Cortex of kidney (tissue), 1 donor: Measurements from ENCODE around the gene FCRLB.
"Not testable (repeated sequence)": the region's sequence is repeated elsewhere in the genome, so short reads cannot be mapped to it uniquely, and the experiment has no call there.

ENCODE experiments used
- DNase-seq: peaks from one replicate; lab custom pipeline; 2025; lab: John Stamatoyannopoulos, UW

The FCRLB gene

DNA sequence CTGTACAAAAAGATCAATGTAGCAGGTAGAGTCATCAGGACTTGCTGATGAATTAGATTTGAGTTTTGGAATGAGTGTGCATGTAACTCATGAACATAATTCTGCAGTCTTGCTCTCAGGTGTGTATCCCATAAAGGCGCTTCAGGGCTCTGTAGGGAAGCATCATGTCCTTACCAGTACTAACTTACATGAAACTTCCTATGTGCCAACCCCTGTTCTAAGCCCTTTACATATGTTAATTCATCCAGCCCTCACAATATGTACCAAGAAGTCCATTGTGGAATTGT, 2.1 kb upstream of the FCRLB start:
- DNase-seq = no peak

DNA sequence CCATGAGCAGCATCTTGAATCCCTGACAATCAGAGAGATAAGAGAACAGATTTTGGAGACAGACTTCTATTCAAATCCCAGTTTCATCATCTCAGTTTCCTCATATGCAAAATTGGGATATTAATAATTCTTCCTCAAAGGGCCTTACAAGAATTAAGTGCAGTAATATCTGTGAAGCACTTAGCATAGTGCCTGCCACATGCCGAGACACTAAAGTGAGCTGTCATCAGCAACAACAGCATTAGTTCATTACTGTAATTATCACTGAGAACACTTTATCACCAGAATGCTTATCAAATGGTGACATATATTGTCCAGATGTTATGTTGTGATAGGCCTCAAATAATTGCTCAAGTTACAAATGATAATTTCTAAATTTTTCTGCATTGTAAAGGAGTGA, 922 bp upstream of the FCRLB start:
- no peak for DNase-seq

DNA sequence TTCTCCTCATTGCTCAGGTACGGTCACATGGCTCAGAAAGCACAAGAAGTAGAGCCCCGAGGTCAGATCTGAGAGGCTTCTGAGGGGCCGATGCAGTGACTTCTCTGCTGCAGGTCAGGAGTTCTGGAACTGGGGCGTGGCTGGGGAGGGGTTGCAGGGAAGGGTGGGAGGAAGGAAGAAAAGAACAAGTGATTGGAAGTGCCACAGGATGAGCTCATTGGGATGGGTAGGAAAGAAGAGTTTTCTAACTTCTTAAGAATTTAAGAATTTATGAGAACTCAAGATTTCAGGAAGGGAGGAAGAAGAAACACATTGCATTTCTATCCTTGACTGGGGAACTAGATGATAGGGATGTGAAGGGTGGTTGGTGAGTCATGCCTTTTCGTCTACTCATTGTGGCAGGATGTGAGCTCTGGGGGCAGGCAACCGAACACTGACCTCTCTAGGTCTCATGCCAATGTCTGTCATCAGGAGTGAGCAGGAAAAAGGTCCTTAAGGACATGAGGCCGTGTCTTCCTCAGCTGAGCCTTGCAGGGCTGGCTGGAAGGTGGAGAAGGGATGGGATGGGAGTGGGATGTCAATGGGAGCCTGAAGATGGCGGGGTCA, 497 bp downstream of the FCRLB start:
- DNase-seq = no peak

DNA sequence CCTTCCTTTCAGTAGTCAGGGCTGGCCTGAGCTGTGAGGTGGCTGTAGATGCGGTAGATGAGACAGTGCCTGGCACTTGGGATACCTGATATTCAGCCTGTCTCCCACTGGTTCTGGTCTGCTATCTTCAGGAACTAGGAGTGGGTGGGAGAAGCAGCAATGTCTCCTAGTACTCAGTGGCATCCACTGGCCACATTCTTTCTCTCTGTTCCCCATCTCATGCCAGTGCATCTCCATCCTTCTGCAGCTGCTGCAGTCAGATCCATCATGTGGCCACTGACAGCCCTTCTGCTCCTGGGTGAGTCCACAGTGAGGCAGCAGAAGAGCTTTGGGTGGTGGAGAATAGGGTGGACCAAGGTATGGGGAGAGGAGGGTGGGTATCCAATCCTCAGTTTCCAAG, 1.1 kb downstream of the FCRLB start:
- DNase-seq = no peak

DNA sequence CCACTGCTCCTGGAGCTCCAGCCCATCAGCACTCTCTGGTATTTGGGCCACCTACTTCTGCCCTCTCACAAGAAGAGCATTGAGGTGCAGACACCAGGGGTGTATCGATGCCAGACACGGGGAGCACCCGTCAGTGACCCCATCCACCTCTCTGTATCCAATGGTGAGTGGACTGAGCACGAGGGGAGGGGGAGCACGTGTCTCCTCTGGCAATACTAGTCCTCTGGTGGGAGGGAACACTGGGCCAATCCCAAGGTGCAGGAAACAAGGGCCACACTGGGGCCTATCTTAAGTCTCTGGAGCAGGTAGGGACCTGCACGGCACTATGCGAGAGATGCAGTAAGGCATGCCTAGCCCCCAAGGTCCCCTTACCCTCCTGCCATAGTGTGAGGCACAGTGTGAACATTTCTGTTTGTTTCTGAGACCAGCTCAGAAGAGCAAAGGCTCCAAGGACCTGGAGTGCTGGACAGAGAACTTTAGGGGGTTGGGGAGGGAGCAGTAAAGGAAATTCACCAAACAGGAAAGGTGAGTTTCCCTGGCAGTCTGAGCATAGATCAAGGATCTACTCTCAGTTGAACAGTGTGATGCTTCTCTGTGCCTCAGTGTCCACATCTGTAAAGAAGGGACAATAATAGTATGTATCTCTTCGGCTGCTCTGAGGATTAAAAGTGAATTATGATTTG, 2.3 kb downstream of the FCRLB start:
- no peak for DNase-seq

DNA sequence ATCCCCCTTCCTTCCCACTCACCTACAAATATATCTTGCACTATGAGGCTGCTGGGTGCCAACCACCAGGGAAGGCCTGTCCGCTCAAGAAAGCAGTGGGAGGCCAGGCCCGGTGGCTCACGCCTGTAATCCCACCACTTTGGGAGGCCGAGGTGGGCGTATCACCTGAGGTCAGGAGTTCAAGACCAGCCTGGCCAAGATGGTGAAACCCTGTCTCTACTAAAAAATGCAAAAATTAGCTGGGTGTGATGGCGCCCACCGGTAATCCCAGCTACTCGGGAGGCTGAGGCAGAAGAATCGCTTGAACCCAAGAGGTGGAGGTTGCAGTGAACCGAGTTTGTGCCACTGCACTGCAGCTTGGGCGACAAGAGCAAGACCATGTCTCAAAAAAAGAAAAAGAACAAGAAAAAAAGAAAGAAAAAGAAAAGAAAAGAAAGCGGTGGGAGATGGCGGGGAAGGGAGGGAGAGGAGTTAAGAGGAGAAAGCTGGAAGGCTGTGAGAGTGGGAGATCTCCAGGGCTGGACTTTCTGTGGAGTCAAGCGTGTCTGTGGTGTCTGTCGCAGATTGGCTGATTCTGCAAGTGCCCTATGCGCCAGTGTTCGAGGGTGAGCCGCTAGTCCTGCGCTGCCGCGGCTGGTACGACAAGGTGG, 4.0 kb downstream of the FCRLB start:
- DNase-seq = not testable (repeated sequence)

DNA sequence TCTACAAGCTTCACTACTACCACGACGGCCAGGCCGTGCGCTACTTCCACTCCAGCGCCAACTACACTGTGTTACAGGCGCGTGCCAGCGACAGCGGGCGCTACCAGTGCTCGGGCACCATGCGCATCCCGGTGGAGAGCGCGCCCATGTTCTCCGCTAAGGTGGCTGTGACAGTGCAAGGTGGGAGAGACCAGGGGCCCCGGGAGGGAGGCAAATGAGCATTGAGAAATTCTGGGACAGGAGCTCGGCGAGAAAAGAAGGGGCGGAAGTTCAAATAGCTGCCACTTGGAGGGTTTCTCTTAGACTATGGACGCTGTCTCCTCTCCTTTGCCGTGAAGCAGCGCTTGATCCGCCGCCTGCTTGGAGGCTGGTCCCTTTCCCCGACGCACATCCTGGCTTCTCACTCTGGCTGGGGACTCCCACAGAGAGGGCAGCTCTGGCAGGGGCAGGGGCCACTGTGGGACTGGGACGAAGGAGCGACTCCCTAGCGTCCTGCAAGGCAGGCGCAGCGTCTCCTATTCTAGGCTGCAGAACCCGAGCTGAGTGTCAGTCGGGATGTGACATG, 4.6 kb downstream of the FCRLB start:
- DNase-seq = no peak

DNA sequence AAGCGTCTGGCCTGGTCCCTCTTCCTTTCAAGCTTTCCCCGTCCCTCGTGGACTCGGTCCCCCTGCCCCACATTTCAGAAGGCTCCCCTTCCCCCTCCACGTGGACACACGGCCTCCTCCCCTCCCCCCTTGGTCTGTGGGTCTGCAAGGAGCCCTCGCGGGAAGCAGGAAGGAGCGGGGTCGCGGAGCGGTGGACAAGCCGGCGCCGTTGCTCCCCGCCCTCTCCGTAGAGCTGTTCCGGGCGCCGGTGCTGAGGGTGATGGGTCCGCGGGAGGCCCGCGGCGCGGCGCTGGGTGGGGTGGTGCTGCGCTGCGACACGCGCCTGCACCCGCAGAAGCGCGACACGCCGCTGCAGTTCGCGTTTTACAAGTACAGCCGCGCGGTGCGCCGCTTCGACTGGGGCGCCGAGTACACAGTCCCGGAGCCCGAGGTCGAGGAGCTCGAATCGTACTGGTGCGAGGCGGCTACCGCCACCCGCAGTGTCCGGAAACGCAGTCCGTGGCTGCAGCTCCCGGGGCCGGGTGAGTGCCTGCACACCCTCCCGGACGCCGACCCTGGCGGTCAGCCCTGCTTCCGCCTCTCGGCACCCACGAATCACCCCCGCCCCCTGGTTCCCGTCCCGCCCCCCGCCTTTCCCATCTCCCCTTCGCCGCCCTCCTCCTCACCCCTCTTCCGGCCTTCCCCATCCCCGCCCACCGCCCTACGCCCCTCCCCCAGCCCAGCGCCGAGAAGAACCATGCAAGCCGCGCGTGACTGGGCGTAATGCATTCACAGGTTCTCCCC, 5.3 kb downstream of the FCRLB start:
- peak; percentile 36 for DNase-seq

DNA sequence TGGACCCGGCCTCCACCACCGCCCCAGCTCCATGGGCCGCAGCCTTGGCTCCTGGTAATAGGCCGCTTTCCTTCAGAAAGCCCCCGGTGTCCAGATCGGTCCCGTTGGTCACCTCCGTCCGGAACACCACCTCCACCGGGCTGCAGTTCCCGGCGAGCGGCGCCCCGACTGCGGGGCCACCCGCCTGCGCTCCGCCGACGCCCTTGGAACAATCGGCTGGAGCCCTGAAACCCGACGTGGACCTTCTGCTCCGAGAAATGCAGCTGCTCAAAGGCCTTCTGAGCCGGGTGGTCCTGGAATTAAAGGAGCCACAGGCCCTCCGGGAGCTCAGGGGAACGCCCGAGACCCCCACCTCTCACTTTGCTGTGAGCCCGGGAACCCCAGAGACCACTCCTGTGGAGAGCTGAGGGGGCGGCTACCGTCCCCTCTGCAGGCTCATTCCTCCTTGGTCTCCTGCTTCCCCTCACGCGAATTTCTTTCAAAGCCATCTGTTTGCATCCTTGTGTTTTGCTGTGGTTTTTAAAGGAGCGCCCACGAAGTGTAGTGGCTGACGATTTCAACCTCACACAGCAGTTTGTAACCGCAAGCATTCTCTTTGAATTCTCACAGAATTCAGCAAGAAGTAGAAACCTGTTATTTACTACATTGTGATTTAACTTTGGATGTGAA, 6.0 kb downstream of the FCRLB start:
- DNase-seq = no peak

DNA sequence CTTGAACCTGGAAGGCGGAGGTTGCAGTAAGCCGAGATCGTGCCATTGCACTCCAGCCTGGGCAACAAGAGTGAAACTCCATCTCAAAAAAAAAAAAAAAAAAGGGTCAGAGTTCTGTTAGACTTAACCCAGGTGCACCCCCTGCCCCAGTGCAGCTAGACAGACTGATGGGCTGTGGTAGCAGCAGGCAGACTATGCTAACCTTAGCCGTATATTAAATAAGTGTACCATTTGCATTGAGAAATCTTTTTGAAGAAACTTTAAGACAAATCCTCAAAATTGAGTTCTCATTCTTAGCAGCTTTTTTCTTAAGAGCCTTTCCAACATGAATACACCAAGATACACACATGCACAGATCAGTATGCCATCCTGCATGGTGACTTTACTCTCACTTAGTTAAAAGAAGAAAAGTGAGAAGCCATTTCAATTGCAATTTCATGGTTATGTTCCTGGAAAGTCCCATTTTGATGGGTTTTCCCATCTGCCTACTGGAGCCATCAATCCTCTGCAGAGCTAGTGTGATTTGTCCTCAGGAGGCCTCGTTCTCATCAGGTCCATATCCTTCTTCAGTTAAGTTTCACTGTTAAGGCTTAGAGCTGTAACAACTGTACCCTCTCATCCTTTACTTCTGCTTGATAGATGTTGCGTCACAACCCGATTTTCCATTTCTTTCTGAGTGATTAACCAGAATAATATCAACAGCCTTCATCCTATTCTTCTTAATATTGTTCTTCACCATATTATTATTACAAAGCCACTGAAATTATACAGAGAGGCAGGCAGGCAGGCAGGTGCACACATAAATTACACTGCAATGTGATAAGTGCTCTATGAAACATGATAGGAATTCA, 7.3 kb downstream of the FCRLB start:
- DNase-seq = no peak

DNA sequence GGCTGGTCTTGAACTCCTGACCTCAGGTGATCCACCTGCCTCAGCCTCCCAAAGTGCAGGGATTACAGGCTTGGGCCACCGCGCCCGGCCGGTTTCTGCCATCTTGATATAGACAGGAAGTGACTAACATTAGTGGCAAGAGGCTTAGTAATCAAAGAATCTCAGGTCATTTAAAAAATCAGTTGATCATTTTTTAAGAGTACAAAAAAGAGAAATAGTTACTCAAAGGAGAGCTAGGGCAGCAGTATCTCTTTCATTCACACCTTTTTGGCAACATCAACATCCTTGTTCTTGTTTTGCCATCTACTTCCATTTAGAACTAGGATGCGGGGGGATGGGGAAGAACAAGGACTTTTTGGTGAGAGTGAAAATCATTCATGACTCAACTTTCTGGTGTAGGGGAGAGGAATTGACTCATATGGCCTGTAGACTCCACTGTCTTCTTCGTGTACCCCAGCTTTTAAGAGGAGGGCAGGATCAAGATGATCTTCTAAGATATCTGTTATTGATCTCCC, 8.8 kb downstream of the FCRLB start:
- no peak for DNase-seq

DNA sequence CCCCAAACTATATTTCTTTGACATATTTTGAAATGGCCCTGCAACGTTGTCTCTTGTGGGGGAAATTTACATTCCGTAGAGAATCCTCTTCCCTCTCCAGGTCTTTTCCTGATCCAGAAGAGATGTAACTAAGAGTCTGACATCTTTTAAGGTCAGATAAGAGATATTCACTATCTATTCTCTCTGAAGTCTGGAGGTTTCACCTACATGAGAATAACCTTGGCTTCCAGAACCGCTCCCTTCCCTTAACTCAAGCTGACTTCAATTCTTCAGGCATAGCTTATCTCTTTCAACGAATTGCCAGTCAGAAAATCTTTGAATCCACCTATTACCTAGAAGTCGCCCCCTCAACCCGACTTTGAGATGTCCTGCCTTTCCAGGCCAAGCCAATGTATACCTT, 9.9 kb downstream of the FCRLB start:
- DNase-seq = no peak

DNA sequence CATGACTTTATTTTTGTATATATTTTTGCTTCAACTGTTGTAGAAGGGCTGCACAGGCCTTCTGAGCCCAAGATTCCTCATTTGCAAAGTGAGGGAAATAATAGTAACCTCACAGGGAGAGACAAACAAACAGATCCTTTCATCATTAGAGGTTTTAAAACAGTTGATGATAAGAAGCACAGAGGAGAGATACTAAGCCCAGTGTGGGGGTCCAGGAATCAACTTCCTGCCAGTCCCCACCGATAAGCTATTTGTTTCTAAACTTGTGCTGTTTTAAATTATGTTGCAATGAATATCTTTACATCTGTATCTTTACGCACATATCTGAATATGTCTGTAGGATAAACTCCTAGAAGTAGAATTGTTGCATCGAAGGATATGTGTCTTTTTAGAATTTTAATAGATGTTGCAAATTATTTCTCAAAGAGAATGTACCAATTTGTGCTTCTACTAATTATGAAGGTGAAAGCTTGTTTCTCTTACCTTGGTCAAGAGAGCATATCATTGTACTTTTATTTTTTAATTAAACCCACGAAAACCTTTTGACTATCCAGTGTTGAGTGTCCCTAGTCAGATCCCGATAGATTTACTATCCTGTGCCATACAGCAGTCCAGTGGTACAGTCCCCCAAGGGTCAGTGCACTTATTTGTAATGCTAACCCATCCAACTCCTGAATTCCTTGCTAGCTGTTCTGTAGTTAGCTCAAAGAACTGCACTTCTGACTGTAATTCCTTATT, 10.8 kb downstream of the FCRLB start:
- DNase-seq = no peak

DNA sequence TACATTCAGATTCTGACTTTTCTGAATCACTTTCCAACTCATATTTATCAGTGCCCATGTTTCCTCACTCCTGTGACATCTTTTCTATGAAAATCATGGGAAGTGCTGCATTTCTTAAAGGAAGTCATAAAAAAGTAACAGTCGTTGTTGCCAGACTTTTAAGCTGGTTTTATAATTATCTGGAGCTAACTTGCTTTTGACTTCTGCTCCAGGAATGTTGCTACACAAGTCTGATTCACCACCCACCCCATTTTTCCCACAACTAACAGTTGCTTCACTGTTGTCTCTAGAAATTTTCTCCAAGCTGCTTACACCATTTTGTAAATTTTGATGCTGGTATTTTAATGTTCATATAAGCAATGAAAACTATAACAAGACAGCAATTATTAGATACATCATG, 12.2 kb downstream of the FCRLB start:
- DNase-seq = no peak

DNA sequence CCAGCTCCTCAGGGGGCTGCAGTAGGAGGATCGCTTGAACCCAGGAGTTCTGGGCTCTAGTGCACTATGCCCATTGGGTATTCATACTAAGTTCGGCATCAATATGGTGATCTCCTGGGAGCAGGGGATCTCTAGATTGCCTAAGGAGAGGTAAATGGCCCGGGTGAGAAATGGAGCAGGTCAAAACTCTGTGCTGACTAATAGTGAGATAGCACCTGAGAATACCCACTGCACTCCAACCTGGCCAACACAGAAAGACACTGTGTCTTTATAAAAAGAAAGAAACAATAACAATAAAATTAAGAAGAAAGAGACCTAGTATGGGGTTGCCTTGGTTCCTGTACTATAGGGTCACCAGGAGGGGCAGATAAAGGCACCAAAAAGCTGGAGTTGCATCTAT, 14.5 kb downstream of the FCRLB start:
- no peak for DNase-seq

DNA sequence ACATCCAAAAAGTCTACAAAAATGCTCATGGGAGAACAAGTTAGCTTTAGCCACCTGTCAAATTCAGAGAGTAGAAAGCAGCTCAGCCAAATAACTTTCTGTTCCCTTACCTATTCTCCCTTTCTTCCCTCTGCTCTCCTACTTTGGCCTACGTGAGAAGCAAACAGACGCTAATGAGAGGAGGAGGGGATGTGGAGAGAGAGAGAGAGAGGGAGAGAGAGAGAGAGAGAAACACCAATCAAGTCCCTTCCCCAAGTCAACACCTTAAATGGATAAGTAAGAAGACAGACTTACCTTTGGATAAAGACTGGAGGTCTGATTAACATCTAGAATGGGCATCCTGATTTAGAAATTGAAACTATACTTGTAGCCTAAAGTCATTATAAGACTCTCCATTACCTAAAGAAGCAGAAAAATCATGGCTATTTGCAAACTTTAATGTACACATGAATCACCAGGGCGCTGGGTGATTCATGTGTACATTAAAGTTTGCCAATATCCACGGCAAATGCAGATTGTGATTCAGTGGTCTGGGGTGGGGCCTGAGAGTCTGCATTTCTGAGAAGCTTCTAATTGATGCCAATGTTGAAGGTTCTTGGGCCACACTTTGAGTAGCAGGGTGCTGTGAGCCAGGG, 15.1 kb downstream of the FCRLB start:
- DNase-seq = no peak

DNA sequence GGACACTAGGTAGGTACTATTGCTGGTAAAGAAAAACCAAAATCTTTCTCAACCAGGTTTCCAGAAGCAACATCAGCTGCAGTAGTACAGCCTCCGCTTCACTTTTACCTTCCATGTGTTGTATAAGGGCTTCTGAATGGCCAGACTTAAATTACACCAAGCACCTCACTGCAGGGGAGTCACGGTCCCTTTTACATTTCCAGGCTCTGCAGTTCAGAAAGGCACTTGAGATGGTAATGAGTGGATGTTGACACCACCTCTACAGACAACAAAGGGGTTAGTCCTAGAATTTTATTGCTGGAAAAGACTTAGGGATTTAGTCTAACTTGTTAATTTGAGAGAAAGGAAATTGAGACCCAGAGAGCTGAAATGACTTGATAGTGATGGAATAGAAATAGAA, 16.3 kb downstream of the FCRLB start:
- no peak for DNase-seq

DNA sequence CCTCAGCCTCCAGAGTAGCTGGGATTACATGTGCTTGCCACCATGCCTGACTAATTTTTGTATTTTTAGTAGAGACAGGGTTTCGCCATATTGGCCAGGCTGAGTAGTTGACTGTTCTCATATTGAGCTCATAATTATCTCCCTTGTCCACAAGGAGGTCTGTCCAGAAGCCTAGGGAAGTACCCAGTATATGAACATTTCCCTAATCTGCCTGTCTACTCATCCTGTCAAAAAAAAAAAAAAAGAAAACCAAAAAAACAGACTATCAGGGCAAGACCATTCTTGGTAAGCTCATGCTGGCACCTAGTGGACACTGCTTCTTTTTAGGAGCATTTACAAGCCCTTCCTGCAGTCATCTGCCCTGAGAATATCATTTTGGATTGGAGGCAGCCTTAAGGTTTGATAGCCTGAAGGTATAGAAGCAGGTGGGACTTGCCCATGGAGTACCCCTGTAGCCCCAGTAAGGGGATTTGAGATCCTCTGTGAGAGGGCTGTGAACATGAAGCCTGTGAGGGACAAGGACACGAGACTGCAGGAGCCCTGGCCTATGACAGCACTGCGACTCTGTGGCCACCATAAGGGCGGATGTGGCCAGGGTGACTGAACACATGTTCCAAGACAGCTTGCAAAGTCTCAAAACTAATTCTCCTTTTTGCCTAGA, 17.4 kb downstream of the FCRLB start:
- DNase-seq = no peak

DNA sequence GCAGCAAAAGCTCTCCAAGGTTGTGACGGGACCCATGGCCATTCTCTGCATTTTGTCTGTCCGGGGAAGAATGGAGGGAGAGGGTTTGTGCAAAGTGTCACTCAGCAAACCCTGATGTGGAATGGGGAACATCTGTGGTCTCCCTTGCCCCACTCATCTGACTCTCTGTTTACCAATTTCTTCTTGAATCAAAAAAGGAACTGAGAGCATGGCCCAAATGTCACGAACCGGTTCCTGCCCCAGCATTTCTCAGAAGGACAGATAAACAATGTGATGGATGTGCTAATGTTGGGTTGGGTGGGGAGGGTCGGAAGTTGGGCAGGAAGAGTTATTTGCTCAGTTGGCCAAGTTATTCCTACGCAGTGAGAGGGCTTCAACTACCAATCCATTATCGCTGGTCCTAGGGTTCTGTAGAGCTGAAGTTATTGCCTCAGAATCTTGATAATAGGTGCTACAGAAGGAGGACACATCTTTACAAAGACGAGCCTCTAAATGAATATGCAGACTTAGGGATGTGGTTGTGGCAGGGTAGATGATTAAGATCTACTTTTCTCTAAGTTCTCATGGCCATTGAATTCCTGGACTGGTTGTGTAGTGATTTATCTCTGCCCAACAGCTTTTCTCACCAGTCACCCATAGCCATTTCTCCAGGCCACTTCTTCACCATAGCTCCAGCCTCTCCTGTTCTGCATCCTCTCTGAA, 18.7 kb downstream of the FCRLB start:
- DNase-seq = no peak
